ENCODE data around the gene MAGI1. TPM values are rescaled to one million over a fixed set of nuclear protein-coding genes. Genes with fewer than 3 reads are reported as not detected.
A peak's percentile ranks its signal among the peaks of the same experiment; 100 is the strongest.

MAGI1 gene
- total RNA-seq, 4 donors from 2014 or later: 49.5 to 72.1 (median 67.6) TPM

- H3K4me1 ChIP-seq: peaks cover 0 to 3% (median 0%) of the 10 kb centered on the region in 4 donors
- H3K27ac ChIP-seq: no peak overlapping the region
Measured at GRCh38 chr3:65904016-65904415, 134.7 kb downstream of the MAGI1 start.

GRCh38 chr3:65902304-65902793, 136.4 kb downstream of the MAGI1 start:
- H3K27me3 ChIP-seq: no peaks in the 10 kb centered on the region
- no peak overlapping the region for H3K27ac ChIP-seq
- DNase-seq: peak in 2 of 3 donors; percentile 47 to 50
- TF ChIP-seq CTCF (IDR thresholded peaks at IDR 0.05) (no peak), POLR2A (IDR thresholded peaks at IDR 0.05) (no peak)
- no peak overlapping the region for H3K4me3 ChIP-seq
- H3K36me3 ChIP-seq: no peaks in the 10 kb centered on the region
- peaks cover 0 to 3% (median 0%) of the 10 kb centered on the region in 4 donors for H3K4me1 ChIP-seq
- no peaks in the 10 kb centered on the region for H3K9me3 ChIP-seq

More at GRCh38 chr3:65904016-65904415, 134.7 kb downstream of the MAGI1 start:
- DNase-seq: no peak
- Histone ChIP-seq H3K36me3 (no peaks in the 10 kb centered on the region), H3K27me3 (no peaks in the 10 kb centered on the region), H3K9me3 (no peaks in the 10 kb centered on the region), H3K4me3 (no peak overlapping the region)
- no peak for TF ChIP-seq CTCF (IDR thresholded peaks at IDR 0.05)
- no peak for TF ChIP-seq POLR2A (IDR thresholded peaks at IDR 0.05)

- TF ChIP-seq CTCF (IDR thresholded peaks at IDR 0.05) (no peak), POLR2A (IDR thresholded peaks at IDR 0.05) (no peak)
- Histone ChIP-seq H3K4me1 (peaks cover 0 to 3% (median 0%) of the 10 kb centered on the region in 4 donors), H3K9me3 (no peaks in the 10 kb centered on the region), H3K4me3 (no peak overlapping the region), H3K27ac (no peak overlapping the region), H3K36me3 (no peaks in the 10 kb centered on the region), H3K27me3 (no peaks in the 10 kb centered on the region)
- no peak for DNase-seq
Measured at GRCh38 chr3:65901226-65901625, 137.5 kb downstream of the MAGI1 start.

- no peaks in the 10 kb centered on the region for H3K36me3 ChIP-seq
- H3K9me3 ChIP-seq: no peaks in the 10 kb centered on the region
- DNase-seq: no peak
- H3K27me3 ChIP-seq: no peaks in the 10 kb centered on the region
- H3K27ac ChIP-seq: no peak overlapping the region
- no peak overlapping the region for H3K4me3 ChIP-seq
- peaks cover 0 to 3% (median 0%) of the 10 kb centered on the region in 4 donors for H3K4me1 ChIP-seq
- TF ChIP-seq CTCF (IDR thresholded peaks at IDR 0.05): no peak
- TF ChIP-seq POLR2A (IDR thresholded peaks at IDR 0.05): no peak
Measured at GRCh38 chr3:65899226-65899625, 139.5 kb downstream of the MAGI1 start.

GRCh38 chr3:65897766-65898165, 141.0 kb downstream of the MAGI1 start:
- H3K27me3 ChIP-seq: no peaks in the 10 kb centered on the region
- no peaks in the 10 kb centered on the region for H3K36me3 ChIP-seq
- no peaks in the 10 kb centered on the region for H3K9me3 ChIP-seq
- no peak for TF ChIP-seq POLR2A (IDR thresholded peaks at IDR 0.05)
- no peak for TF ChIP-seq CTCF (IDR thresholded peaks at IDR 0.05)
- H3K4me3 ChIP-seq: no peak overlapping the region
- DNase-seq: no peak
- H3K4me1 ChIP-seq: peaks cover 0 to 3% (median 0%) of the 10 kb centered on the region in 4 donors
- no peak overlapping the region for H3K27ac ChIP-seq

- TF ChIP-seq POLR2A (IDR thresholded peaks at IDR 0.05) (no peak), CTCF (IDR thresholded peaks at IDR 0.05) (no peak)
- no peaks in the 10 kb centered on the region for H3K36me3 ChIP-seq
- no peak for DNase-seq
- no peaks in the 10 kb centered on the region for H3K9me3 ChIP-seq
- no peak overlapping the region for H3K27ac ChIP-seq
- H3K4me1 ChIP-seq: no peaks in the 10 kb centered on the region
- no peaks in the 10 kb centered on the region for H3K27me3 ChIP-seq
- H3K4me3 ChIP-seq: no peak overlapping the region
Measured at GRCh38 chr3:65896321-65896720, 142.4 kb downstream of the MAGI1 start.
